ENCODE results near the gene LCOR. TPM values are rescaled to one million over a fixed set of nuclear protein-coding genes. Genes with fewer than 3 reads are reported as not detected.

LCOR gene
- total and polyA plus RNA-seq, 2 of the 13 experiments (the other 11 are each of a cell fraction or from before 2014, with no cell fraction given), result 12.4 to 23.7 TPM

GRCh38 chr10:96998329-96998888, 166.3 kb downstream of the LCOR start (continued):
- TF ChIP-seq MYC (CRISPR knock-in tag; IDR thresholded peaks at IDR 0.05; ENCODE audit: borderline replicate concordance) (peak; percentile 77), ELF4 (CRISPR knock-in tag; IDR thresholded peaks at IDR 0.05; ENCODE audit: borderline replicate concordance) (no peak), MXD4 (CRISPR knock-in tag; IDR thresholded peaks at IDR 0.05) (0 out of 2 replicates have a peak, but pooled peaks have one; percentile 13), SMAD1 (CRISPR knock-in tag; IDR thresholded peaks at IDR 0.05; ENCODE audit: borderline replicate concordance, low read depth) (no peak), ZNF264 (CRISPR knock-in tag; IDR thresholded peaks at IDR 0.05) (no peak), ZNF296 (CRISPR knock-in tag; conservative IDR thresholded peaks at IDR 0.05) (no peak), MIXL1 (CRISPR knock-in tag; IDR thresholded peaks at IDR 0.05) (no peak), ZBTB1 (CRISPR knock-in tag; IDR thresholded peaks at IDR 0.05; ENCODE audit: borderline replicate concordance) (no peak), STAG1 (CRISPR knock-in tag; IDR thresholded peaks at IDR 0.05) (no peak), KDM5B (CRISPR knock-in tag; IDR thresholded peaks at IDR 0.05; ENCODE audit: borderline replicate concordance) (no peak), KAT8 (CRISPR knock-in tag; IDR thresholded peaks at IDR 0.05) (peak; percentile 65; the same call in 1 of the 2 replicates), BCL6 (CRISPR knock-in tag; IDR thresholded peaks at IDR 0.05) (no peak), ZNF574 (CRISPR knock-in tag; IDR thresholded peaks at IDR 0.05) (no peak; the same call in 1 of the 2 replicates), SYNCRIP (IDR thresholded peaks at IDR 0.05; ENCODE audit: insufficient read depth, low read depth, low read length) (no peak), DNMT1 (CRISPR knock-in tag; IDR thresholded peaks at IDR 0.05) (no peak), RFXAP (CRISPR knock-in tag; IDR thresholded peaks at IDR 0.05; ENCODE audit: borderline replicate concordance) (no peak), CREM (IDR thresholded peaks at IDR 0.05) (peak; percentile 34; the same call in 1 of the 2 replicates), CREM (CRISPR knock-in tag; IDR thresholded peaks at IDR 0.05) (no peak), ZFY (CRISPR knock-in tag; IDR thresholded peaks at IDR 0.05) (peak; percentile 57; the same call in 1 of the 2 replicates), MIER2 (CRISPR knock-in tag; IDR thresholded peaks at IDR 0.05) (peak; percentile 13; the same call in 1 of the 2 replicates), ZNF446 (CRISPR knock-in tag; IDR thresholded peaks at IDR 0.05) (no peak), NCOR1 (IDR thresholded peaks at IDR 0.05; ENCODE audit: borderline replicate concordance, low read length) (peak; percentile 48; the same call in 1 of the 2 replicates), ZNF383 (CRISPR knock-in tag; IDR thresholded peaks at IDR 0.05; ENCODE audit: borderline replicate concordance) (no peak), GABPA (IDR thresholded peaks at IDR 0.05; ENCODE audit: low read depth, low read length) (no peak), GABPA (CRISPR knock-in tag; IDR thresholded peaks at IDR 0.05; ENCODE audit: low read depth) (peak; percentile 38; the same call in 1 of the 2 replicates), ZNF101 (CRISPR knock-in tag; IDR thresholded peaks at IDR 0.05; ENCODE audit: borderline replicate concordance, low read depth) (no peak), ZBTB42 (CRISPR knock-in tag; IDR thresholded peaks at IDR 0.05) (no peak)
- TF ChIP-seq, protein P1, sequence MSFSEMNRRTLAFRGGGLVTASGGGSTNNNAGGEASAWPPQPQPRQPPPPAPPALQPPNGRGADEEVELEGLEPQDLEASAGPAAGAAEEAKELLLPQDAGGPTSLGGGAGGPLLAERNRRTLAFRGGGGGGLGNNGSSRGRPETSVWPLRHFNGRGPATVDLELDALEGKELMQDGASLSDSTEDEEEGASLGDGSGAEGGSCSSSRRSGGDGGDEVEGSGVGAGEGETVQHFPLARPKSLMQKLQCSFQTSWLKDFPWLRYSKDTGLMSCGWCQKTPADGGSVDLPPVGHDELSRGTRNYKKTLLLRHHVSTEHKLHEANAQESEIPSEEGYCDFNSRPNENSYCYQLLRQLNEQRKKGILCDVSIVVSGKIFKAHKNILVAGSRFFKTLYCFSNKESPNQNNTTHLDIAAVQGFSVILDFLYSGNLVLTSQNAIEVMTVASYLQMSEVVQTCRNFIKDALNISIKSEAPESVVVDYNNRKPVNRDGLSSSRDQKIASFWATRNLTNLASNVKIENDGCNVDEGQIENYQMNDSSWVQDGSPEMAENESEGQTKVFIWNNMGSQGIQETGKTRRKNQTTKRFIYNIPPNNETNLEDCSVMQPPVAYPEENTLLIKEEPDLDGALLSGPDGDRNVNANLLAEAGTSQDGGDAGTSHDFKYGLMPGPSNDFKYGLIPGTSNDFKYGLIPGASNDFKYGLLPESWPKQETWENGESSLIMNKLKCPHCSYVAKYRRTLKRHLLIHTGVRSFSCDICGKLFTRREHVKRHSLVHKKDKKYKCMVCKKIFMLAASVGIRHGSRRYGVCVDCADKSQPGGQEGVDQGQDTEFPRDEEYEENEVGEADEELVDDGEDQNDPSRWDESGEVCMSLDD (CRISPR knock-in tag; IDR thresholded peaks at IDR 0.05; ENCODE audit: borderline replicate concordance), result no peak
